Suprapubic skin (tissue), 4 donors: Measurements from ENCODE around the gene PPP1CC. TPM values are rescaled to one million over a fixed set of nuclear protein-coding genes. Genes with fewer than 3 reads are reported as not detected.

Experiments
- DNase-seq, 2 donors: peaks; one replicate each; pipeline ENCODE4 v3.0.0-alpha.2; 2019; ENCODE audit warnings: low spot score in 2 of 2
- H3K27ac ChIP-seq: fragments of 200-600 bp; sonication (generic); one replicate; pipeline ENCODE4 v1.5.1; 2019
- H3K27me3 ChIP-seq: fragments of 200-600 bp; sonication (generic); one replicate; pipeline ENCODE4 v1.5.1; 2019
- H3K36me3 ChIP-seq: fragments of 200-600 bp; sonication (generic); one replicate; pipeline ENCODE4 v1.5.1; 2019
- H3K4me1 ChIP-seq: fragments of 200-600 bp; sonication (generic); one replicate; pipeline ENCODE4 v1.5.1; 2019
- H3K4me3 ChIP-seq: fragments of 200-600 bp; sonication (generic); one replicate; pipeline ENCODE4 v1.5.1; 2019; ENCODE audit warnings: mild to moderate bottlenecking
- H3K9me3 ChIP-seq: fragments of 200-600 bp; sonication (generic); one replicate; pipeline ENCODE4 v1.5.1; 2019
- EP300 ChIP-seq: sonication (generic); formaldehyde crosslinking; IDR thresholded peaks from one replicate; pipeline ENCODE4 v1.6.1; 2017; ENCODE audit warnings: antibody characterized with exemption
- POLR2A ChIP-seq, 2 donors: fragments of 450-650 bp; IDR thresholded peaks; one replicate each; pipeline ENCODE4 v1.6.1; 2017; ENCODE audit warnings: antibody characterized with exemption in 2 of 2, mild to moderate bottlenecking in 2 of 2, moderate library complexity in 2 of 2
- POLR2AphosphoS5 ChIP-seq, 3 donors: sonication (generic); formaldehyde crosslinking; IDR thresholded peaks; one replicate each; pipeline ENCODE4 v1.6.1; 2017; ENCODE audit warnings: antibody characterized with exemption in 3 of 3
- WGBS: methylation state at CpG from one replicate; pipeline ENCODE4 v1.1.5; 2018; 5-methylcytosine and 5-hydroxymethylcytosine counted together
- total RNA-seq, 4 donors: library from RNA; depleted of rRNA; stranded (reverse); fragments of >200 nt; gene quantifications; one replicate each; pipeline ENCODE4 v1.1.0, GENCODE V29; 2016
- TF ChIP-seq, protein P1 (sequence below), 2 donors: fragments of 200-600 bp in 1 of 2; fragments of 450-650 bp in 1 of 2; sonication (generic) in 1 of 2; IDR thresholded peaks; one replicate each; pipeline ENCODE4 v1.5.1; 2016 to 2019; ENCODE audit warnings: antibody characterized with exemption in 2 of 2, mild to moderate bottlenecking in 1 of 2, moderate library complexity in 1 of 2

PPP1CC gene
- total RNA-seq, 4 donors from 2014 or later = 83.6 to 107 (median 100) TPM

DNA sequence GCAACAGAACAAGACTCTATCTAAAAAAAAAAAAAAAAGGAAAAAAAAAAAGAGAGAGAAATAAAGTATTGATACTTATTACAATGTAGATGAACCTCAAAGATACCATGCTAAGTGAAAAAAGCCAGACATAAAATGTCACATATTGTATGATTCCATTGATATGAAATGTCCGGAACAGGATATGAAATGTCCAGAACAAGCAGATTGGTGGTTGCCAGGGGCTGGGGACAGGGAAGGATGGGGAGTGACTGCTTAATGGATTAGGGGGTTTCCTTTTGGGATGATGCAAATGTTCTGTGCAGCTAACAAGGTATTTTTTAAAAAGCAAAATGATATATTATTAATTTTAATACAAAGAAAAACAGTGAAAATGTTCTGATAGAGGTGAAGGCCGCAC lies 58.8 kb downstream of the PPP1CC start:
- Histone ChIP-seq H3K27me3 (no peaks in the 10 kb centered on the region), H3K9me3 (no peaks in the 10 kb centered on the region), H3K4me3 (no peak overlapping the region), H3K4me1 (peaks cover 14% of the 10 kb centered on the region), H3K27ac (no peak overlapping the region), H3K36me3 (no peaks in the 10 kb centered on the region)
- TF ChIP-seq POLR2AphosphoS5 (IDR thresholded peaks at IDR 0.05) = no peak
- no peak for TF ChIP-seq POLR2A (IDR thresholded peaks at IDR 0.05)
- TF ChIP-seq EP300 = no peak
- TF ChIP-seq, protein P1, sequence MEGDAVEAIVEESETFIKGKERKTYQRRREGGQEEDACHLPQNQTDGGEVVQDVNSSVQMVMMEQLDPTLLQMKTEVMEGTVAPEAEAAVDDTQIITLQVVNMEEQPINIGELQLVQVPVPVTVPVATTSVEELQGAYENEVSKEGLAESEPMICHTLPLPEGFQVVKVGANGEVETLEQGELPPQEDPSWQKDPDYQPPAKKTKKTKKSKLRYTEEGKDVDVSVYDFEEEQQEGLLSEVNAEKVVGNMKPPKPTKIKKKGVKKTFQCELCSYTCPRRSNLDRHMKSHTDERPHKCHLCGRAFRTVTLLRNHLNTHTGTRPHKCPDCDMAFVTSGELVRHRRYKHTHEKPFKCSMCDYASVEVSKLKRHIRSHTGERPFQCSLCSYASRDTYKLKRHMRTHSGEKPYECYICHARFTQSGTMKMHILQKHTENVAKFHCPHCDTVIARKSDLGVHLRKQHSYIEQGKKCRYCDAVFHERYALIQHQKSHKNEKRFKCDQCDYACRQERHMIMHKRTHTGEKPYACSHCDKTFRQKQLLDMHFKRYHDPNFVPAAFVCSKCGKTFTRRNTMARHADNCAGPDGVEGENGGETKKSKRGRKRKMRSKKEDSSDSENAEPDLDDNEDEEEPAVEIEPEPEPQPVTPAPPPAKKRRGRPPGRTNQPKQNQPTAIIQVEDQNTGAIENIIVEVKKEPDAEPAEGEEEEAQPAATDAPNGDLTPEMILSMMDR (IDR thresholded peaks at IDR 0.05) = no peak
- 99% methylated on average over 2 of the region's 2 CpGs for WGBS
- DNase-seq = no peak

DNA sequence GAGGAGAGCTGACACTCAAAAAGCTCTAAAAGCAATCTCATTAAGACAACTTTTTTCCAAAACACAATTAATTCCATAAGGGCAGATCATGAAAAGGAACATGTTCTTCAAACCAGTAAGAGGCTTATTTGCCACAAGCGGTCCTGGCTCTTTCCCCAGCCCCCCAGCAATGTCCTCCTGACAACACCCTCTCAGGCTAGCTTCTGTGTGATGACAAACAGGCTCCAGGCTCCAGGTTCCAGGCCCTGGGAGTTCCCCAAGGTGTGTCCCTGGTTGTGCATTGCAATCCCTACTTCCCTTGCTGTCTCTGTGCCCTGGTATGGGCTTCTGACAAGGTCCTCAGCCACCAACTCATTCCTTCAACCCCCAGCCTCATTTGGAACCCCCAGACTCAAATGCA lies 62.7 kb downstream of the PPP1CC start:
- Histone ChIP-seq H3K27me3 (no peaks in the 10 kb centered on the region), H3K27ac (no peak overlapping the region), H3K4me1 (peaks cover 3% of the 10 kb centered on the region), H3K36me3 (no peaks in the 10 kb centered on the region), H3K9me3 (no peaks in the 10 kb centered on the region), H3K4me3 (no peak overlapping the region)
- DNase-seq = no peak
- 23% methylated on average over 1 of the region's 1 CpG for WGBS
- no peak for TF ChIP-seq EP300
- no peak for TF ChIP-seq POLR2AphosphoS5 (IDR thresholded peaks at IDR 0.05)
- no peak for TF ChIP-seq POLR2A (IDR thresholded peaks at IDR 0.05)
- TF ChIP-seq, protein P1 (IDR thresholded peaks at IDR 0.05) = no peak

DNA sequence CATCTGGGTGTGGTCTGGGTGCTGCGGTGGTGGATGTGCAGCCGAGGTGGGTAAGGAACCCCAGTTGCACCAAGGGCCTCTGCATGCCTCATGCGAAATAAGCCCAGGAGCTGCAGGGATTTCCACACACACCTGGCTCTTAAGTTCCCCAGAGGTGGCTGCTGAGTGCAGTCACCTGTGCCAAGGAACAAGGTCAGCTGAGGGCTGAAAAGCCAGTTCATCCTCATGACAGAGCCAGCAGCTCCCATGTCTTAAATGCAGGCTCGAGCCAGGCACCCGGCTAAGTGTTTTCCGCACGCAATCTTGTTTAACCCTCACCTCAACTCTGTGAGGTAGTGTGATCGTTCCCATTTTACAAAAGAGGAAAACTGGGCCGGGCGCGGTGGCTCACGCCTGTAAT lies 63.5 kb downstream of the PPP1CC start:
- Histone ChIP-seq H3K9me3 (no peaks in the 10 kb centered on the region), H3K27ac (no peak overlapping the region), H3K27me3 (no peaks in the 10 kb centered on the region), H3K36me3 (no peaks in the 10 kb centered on the region), H3K4me3 (no peak overlapping the region), H3K4me1 (peaks cover 3% of the 10 kb centered on the region)
- WGBS = 89% methylated on average over 12 of the region's 12 CpGs
- DNase-seq = no peak
- TF ChIP-seq, protein P1 (IDR thresholded peaks at IDR 0.05) = no peak
- no peak for TF ChIP-seq POLR2AphosphoS5 (IDR thresholded peaks at IDR 0.05)
- no peak for TF ChIP-seq EP300
- TF ChIP-seq POLR2A (IDR thresholded peaks at IDR 0.05) = no peak

DNA sequence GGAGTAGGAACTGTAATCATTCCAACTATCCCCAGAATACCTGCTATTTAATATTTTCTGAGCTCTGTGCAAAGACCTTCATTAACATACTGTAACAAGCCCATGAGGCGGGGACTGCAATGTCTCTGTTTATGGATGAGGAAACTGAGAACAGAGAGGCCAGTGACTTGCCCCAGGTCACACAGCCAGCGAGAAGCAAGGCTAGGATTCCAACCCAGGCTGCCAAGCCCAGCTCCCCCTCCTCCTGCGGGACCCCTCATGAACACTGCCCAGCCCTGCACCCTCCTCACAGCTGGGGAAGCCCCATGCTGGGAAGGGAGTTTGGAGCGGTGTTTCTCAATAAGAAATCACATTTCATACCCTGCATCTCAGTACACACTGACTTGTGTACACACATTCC lies 64.7 kb downstream of the PPP1CC start:
- DNase-seq = no peak
- no peaks in the 10 kb centered on the region for H3K36me3 ChIP-seq
- peaks cover 3% of the 10 kb centered on the region for H3K4me1 ChIP-seq
- H3K27me3 ChIP-seq = no peaks in the 10 kb centered on the region
- H3K27ac ChIP-seq = no peak overlapping the region
- no peaks in the 10 kb centered on the region for H3K9me3 ChIP-seq
- no peak overlapping the region for H3K4me3 ChIP-seq
- no peak for TF ChIP-seq POLR2A (IDR thresholded peaks at IDR 0.05)
- no peak for TF ChIP-seq EP300
- TF ChIP-seq POLR2AphosphoS5 (IDR thresholded peaks at IDR 0.05) = no peak
- WGBS = 86% methylated on average over 4 of the region's 4 CpGs

DNA sequence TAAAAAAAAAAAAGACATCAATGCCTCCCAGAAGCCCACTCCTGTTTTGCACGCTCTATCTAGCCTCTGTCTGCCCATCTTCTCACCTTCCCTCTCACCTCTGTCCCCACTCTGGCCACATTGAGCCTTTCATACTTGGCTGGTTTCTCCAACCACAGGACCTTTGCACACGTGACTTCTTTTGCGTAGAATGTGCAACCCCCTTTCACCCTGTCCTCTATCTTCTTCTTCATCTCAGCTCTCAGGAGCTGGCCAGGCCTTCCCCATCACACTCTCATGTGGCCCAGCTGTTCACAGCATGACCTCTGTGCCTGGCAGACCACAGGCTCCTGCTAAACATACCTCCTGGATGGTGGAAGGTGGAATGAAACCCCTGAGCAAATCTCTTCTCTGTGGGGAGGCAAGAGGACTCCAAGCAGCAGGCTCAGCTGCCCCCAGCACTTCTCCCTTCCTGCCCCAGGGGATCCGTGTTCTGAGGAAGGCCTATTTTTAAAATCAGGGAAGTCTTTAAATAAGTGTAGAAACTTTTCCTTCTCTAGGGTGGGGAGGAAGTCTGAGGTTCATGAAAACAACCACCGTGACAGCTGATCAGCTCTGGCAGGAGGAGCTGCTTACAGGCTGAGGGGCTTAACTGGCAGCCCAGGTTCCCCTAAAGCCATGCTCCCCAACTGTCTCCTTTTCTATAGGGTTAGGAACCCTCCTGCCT lies 65.3 kb downstream of the PPP1CC start:
- H3K4me3 ChIP-seq = no peak overlapping the region
- TF ChIP-seq POLR2AphosphoS5 (IDR thresholded peaks at IDR 0.05) (no peak), POLR2A (IDR thresholded peaks at IDR 0.05) (no peak), EP300 (no peak)
- TF ChIP-seq, protein P1 (IDR thresholded peaks at IDR 0.05) = no peak
- H3K27me3 ChIP-seq = no peaks in the 10 kb centered on the region
- no peaks in the 10 kb centered on the region for H3K36me3 ChIP-seq
- WGBS = 74% methylated on average over 5 of the region's 5 CpGs
- no peak overlapping the region for H3K27ac ChIP-seq
- peaks cover 3% of the 10 kb centered on the region for H3K4me1 ChIP-seq
- no peaks in the 10 kb centered on the region for H3K9me3 ChIP-seq
- DNase-seq = no peak
